Liver (tissue), 9 donors: Measurements from ENCODE around the gene B4GALT6. TPM values are rescaled to one million over a fixed set of nuclear protein-coding genes. Genes with fewer than 3 reads are reported as not detected.

ENCODE experiments used
- DNase-seq: peaks from one replicate; pipeline ENCODE4 v3.0.0-alpha.2; 2017; ENCODE audit warnings: low spot score
- H3K27ac ChIP-seq, 2 donors: one replicate each; pipeline ENCODE4 v1.7.0; 2013; ENCODE audit warnings: inconsistent platforms in 2 of 2, low read length in 2 of 2, control low read depth in 1 of 2, low read depth in 1 of 2, mild to moderate bottlenecking in 1 of 2
- H3K27me3 ChIP-seq, 4 donors: one replicate each; pipeline versions ENCODE4 v1.6.1 to v1.7.0; 2013; ENCODE audit warnings: low read length in 3 of 4, inconsistent platforms in 1 of 4, mild to moderate bottlenecking in 1 of 4, moderate library complexity in 1 of 4; ENCODE audit not compliant: control insufficient read depth in 4 of 4, insufficient read depth in 4 of 4
- H3K36me3 ChIP-seq, 4 donors: one replicate each; pipeline versions ENCODE4 v1.6.1 to v1.7.0; 2013; ENCODE audit warnings: low read length in 3 of 4, mild to moderate bottlenecking in 3 of 4, low read depth in 1 of 4, moderate library complexity in 1 of 4; ENCODE audit not compliant: control insufficient read depth in 4 of 4, insufficient read depth in 3 of 4
- H3K4me1 ChIP-seq, 4 donors: one replicate each; pipeline versions ENCODE4 v1.6.1 to v1.7.0; 2013; ENCODE audit warnings: low read length in 3 of 4, mild to moderate bottlenecking in 3 of 4, moderate library complexity in 1 of 4; ENCODE audit not compliant: control insufficient read depth in 4 of 4, insufficient read depth in 4 of 4
- H3K4me3 ChIP-seq, 3 donors: one replicate each; pipeline versions ENCODE4 v1.6.1 to v1.7.0; 2013; ENCODE audit warnings: low read length in 3 of 3, control low read depth in 1 of 3, low read depth in 1 of 3, mild to moderate bottlenecking in 1 of 3
- H3K9ac ChIP-seq, 2 donors: one replicate each; pipeline ENCODE4 v1.7.0; 2013; ENCODE audit warnings: low read length in 2 of 2, mild to moderate bottlenecking in 2 of 2, moderate library complexity in 2 of 2, control low read depth in 1 of 2, low read depth in 1 of 2
- H3K9me3 ChIP-seq, 4 donors: one replicate each; pipeline versions ENCODE4 v1.6.1 to v1.7.0; 2013; ENCODE audit warnings: low read length in 3 of 4; ENCODE audit not compliant: control insufficient read depth in 4 of 4
- EGR1 ChIP-seq, 2 donors: IDR thresholded peaks; 2 replicates each; pipeline ENCODE4 v1.6.1; 2016 to 2018; ENCODE audit warnings: antibody characterized with exemption in 2 of 2, low read depth in 2 of 2
- FOXA1 ChIP-seq: IDR thresholded peaks from 2 replicates; pipeline ENCODE4 v1.6.1; 2016; ENCODE audit warnings: antibody characterized with exemption
- HNF4A ChIP-seq, 2 donors: conservative IDR thresholded peaks; 2 replicates each; pipeline ENCODE4 v1.6.1; 2016; ENCODE audit warnings: antibody characterized with exemption in 2 of 2, mild to moderate bottlenecking in 2 of 2
- HNF4G ChIP-seq: IDR thresholded peaks from 2 replicates; pipeline ENCODE4 v1.6.1; 2016; ENCODE audit warnings: antibody characterized with exemption
- NR2F2 ChIP-seq: IDR thresholded peaks from 2 replicates; pipeline ENCODE4 v1.6.1; 2016; ENCODE audit warnings: antibody characterized with exemption
- RXRA ChIP-seq, 2 donors: IDR thresholded peaks; 2 replicates each; pipeline ENCODE4 v1.6.1; 2017 to 2018; ENCODE audit warnings: antibody characterized with exemption in 2 of 2, mild to moderate bottlenecking in 1 of 2
- SP1 ChIP-seq: IDR thresholded peaks from 2 replicates; pipeline ENCODE4 v1.6.1; 2018; ENCODE audit warnings: antibody characterized with exemption, mild to moderate bottlenecking
- TAF1 ChIP-seq: conservative IDR thresholded peaks from 2 replicates; pipeline ENCODE4 v1.6.1; 2016; ENCODE audit warnings: antibody characterized with exemption, mild to moderate bottlenecking
- YY1 ChIP-seq: IDR thresholded peaks from 2 replicates; pipeline ENCODE4 v1.6.1; 2016; ENCODE audit warnings: antibody characterized with exemption, mild to moderate bottlenecking
- whole genome bisulfite sequencing: extraction: QIAGEN DNeasy Blood & Tissue Kit; methylation state at CpG from one replicate; pipeline ENCODE4 v1.1.7; 2013; 5-methylcytosine and 5-hydroxymethylcytosine counted together
- polyA plus RNA-seq, 2 donors: library from polyadenylated mRNA; stranded (reverse) in 1 of 2; unstranded in 1 of 2; fragments of 200-250 nt in 1 of 2; fragments of >200 nt in 1 of 2; fragmentation: Nextera tagmentation in 1 of 2; extraction: Ambion mirVana in 1 of 2; gene quantifications; one replicate each; pipeline versions ENCODE4 v1.2.1 to v1.2.3, GENCODE V29; 2013 to 2015
- total RNA-seq, 2 donors: library from RNA; depleted of rRNA; stranded (reverse); fragments of >200 nt; gene quantifications; one replicate each; pipeline ENCODE4 v1.2.3, GENCODE V29; 2014
- TF ChIP-seq, protein P1 (sequence below): IDR thresholded peaks from 2 replicates; pipeline ENCODE4 v1.6.1; 2016; ENCODE audit warnings: antibody characterized with exemption
- TF ChIP-seq, protein P2 (sequence below): IDR thresholded peaks from 2 replicates; pipeline ENCODE4 v1.6.1; 2016; ENCODE audit warnings: antibody characterized with exemption
- TF ChIP-seq, protein P3 (sequence below): IDR thresholded peaks from 2 replicates; pipeline ENCODE4 v1.6.1; 2016; ENCODE audit warnings: antibody characterized with exemption
- TF ChIP-seq, protein P4 (sequence below): IDR thresholded peaks from 2 replicates; pipeline ENCODE4 v1.6.1; 2016; ENCODE audit warnings: antibody characterized with exemption, mild to moderate bottlenecking
- TF ChIP-seq, protein P5 (sequence below): fragments of 150-350 bp; IDR thresholded peaks from 2 replicates; pipeline ENCODE4 v1.5.1; 2017; ENCODE audit warnings: improper control_type of control experiment, low read depth, low read length; ENCODE audit not compliant: missing input control
- donor health status: healthy.
- donor health status: healthy.
- donor health status: healthy.
- donor health status: healthy.
- donor health status: healthy.

Gene B4GALT6
- total and polyA plus RNA-seq, 4 donors: 0.48 to 4.2 (median 0.61) TPM

DNA sequence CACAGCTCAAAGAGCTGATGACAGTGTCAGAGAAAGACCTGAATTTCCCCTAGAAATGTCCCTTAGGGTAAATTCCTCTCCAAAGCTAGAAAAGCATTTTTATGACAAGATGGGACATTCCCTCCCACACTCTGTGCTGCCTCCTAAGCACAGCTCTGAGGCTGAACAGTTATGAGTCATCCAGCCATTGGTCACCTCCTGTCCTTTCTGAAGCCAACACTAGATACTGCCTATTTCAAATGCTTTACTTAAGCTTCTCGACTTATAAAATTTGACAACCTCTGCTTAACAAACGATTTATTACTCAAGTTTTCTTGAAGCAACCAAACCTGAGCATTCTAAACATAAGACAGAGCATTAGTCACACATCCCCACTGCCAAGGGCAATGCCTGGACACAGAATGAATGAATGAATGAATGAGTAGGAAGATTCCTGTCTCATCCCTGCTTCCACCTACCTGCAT, 35.4 kb downstream of the B4GALT6 start:
- Histone ChIP-seq H3K27ac (no peak overlapping the region), H3K9ac (no peak overlapping the region), H3K36me3 (no peaks in the 10 kb centered on the region), H3K4me3 (no peak overlapping the region), H3K9me3 (no peaks in the 10 kb centered on the region), H3K4me1 (no peaks in the 10 kb centered on the region), H3K27me3 (no peaks in the 10 kb centered on the region)
- TF ChIP-seq RXRA (IDR thresholded peaks at IDR 0.05) (no peak), NR2F2 (no peak), TAF1 (no peak), SP1 (no peak), HNF4A (conservative IDR thresholded peaks at IDR 0.05) (no peak)
- 80% methylated on average over 2 of the region's 2 CpGs for WGBS
- DNase-seq: no peak

DNA sequence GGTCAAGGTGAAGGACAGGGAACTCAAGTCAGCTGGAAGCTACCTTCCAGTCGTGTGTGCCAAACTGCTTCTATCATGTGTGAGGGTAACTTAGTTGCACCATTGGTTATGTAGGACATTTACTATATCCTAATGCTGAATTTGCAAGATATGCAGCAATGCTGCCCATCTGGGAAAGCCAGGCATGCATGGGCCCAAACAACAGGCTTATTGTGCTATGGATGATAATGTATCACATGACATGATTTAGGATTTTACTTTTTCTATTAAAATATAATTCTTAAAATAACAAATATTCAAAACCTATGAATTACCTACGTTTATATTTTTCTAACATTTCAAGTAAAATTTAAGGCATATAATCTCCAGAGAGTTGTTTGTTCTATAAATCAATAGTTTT, 35.9 kb downstream of the B4GALT6 start:
- 88% methylated on average over 2 of the region's 2 CpGs for WGBS
- Histone ChIP-seq H3K27me3 (no peaks in the 10 kb centered on the region), H3K9ac (no peak overlapping the region), H3K27ac (no peak overlapping the region), H3K36me3 (no peaks in the 10 kb centered on the region), H3K4me3 (no peak overlapping the region), H3K4me1 (no peaks in the 10 kb centered on the region), H3K9me3 (no peaks in the 10 kb centered on the region)
- TF ChIP-seq HNF4A (conservative IDR thresholded peaks at IDR 0.05): no peak
- no peak for TF ChIP-seq YY1
- TF ChIP-seq, protein P1, sequence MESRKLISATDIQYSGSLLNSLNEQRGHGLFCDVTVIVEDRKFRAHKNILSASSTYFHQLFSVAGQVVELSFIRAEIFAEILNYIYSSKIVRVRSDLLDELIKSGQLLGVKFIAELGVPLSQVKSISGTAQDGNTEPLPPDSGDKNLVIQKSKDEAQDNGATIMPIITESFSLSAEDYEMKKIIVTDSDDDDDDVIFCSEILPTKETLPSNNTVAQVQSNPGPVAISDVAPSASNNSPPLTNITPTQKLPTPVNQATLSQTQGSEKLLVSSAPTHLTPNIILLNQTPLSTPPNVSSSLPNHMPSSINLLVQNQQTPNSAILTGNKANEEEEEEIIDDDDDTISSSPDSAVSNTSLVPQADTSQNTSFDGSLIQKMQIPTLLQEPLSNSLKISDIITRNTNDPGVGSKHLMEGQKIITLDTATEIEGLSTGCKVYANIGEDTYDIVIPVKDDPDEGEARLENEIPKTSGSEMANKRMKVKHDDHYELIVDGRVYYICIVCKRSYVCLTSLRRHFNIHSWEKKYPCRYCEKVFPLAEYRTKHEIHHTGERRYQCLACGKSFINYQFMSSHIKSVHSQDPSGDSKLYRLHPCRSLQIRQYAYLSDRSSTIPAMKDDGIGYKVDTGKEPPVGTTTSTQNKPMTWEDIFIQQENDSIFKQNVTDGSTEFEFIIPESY: no peak
- no peak for TF ChIP-seq FOXA1
- TF ChIP-seq TAF1: no peak
- no peak for TF ChIP-seq HNF4G
- TF ChIP-seq, protein P2, sequence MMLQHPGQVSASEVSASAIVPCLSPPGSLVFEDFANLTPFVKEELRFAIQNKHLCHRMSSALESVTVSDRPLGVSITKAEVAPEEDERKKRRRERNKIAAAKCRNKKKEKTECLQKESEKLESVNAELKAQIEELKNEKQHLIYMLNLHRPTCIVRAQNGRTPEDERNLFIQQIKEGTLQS: no peak
- TF ChIP-seq, protein P3, sequence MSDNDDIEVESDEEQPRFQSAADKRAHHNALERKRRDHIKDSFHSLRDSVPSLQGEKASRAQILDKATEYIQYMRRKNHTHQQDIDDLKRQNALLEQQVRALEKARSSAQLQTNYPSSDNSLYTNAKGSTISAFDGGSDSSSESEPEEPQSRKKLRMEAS: no peak
- TF ChIP-seq, protein P4, sequence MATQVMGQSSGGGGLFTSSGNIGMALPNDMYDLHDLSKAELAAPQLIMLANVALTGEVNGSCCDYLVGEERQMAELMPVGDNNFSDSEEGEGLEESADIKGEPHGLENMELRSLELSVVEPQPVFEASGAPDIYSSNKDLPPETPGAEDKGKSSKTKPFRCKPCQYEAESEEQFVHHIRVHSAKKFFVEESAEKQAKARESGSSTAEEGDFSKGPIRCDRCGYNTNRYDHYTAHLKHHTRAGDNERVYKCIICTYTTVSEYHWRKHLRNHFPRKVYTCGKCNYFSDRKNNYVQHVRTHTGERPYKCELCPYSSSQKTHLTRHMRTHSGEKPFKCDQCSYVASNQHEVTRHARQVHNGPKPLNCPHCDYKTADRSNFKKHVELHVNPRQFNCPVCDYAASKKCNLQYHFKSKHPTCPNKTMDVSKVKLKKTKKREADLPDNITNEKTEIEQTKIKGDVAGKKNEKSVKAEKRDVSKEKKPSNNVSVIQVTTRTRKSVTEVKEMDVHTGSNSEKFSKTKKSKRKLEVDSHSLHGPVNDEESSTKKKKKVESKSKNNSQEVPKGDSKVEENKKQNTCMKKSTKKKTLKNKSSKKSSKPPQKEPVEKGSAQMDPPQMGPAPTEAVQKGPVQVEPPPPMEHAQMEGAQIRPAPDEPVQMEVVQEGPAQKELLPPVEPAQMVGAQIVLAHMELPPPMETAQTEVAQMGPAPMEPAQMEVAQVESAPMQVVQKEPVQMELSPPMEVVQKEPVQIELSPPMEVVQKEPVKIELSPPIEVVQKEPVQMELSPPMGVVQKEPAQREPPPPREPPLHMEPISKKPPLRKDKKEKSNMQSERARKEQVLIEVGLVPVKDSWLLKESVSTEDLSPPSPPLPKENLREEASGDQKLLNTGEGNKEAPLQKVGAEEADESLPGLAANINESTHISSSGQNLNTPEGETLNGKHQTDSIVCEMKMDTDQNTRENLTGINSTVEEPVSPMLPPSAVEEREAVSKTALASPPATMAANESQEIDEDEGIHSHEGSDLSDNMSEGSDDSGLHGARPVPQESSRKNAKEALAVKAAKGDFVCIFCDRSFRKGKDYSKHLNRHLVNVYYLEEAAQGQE: no peak
- no peak for TF ChIP-seq EGR1 (IDR thresholded peaks at IDR 0.05; ENCODE audit: low read depth in 2 of 2)
- TF ChIP-seq, protein P5, sequence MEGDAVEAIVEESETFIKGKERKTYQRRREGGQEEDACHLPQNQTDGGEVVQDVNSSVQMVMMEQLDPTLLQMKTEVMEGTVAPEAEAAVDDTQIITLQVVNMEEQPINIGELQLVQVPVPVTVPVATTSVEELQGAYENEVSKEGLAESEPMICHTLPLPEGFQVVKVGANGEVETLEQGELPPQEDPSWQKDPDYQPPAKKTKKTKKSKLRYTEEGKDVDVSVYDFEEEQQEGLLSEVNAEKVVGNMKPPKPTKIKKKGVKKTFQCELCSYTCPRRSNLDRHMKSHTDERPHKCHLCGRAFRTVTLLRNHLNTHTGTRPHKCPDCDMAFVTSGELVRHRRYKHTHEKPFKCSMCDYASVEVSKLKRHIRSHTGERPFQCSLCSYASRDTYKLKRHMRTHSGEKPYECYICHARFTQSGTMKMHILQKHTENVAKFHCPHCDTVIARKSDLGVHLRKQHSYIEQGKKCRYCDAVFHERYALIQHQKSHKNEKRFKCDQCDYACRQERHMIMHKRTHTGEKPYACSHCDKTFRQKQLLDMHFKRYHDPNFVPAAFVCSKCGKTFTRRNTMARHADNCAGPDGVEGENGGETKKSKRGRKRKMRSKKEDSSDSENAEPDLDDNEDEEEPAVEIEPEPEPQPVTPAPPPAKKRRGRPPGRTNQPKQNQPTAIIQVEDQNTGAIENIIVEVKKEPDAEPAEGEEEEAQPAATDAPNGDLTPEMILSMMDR: no peak
- DNase-seq: no peak
